ENCODE results near the gene DSC1.
A peak's percentile ranks its signal among the peaks of the same experiment; 100 is the strongest.

The DSC1 gene

DNA sequence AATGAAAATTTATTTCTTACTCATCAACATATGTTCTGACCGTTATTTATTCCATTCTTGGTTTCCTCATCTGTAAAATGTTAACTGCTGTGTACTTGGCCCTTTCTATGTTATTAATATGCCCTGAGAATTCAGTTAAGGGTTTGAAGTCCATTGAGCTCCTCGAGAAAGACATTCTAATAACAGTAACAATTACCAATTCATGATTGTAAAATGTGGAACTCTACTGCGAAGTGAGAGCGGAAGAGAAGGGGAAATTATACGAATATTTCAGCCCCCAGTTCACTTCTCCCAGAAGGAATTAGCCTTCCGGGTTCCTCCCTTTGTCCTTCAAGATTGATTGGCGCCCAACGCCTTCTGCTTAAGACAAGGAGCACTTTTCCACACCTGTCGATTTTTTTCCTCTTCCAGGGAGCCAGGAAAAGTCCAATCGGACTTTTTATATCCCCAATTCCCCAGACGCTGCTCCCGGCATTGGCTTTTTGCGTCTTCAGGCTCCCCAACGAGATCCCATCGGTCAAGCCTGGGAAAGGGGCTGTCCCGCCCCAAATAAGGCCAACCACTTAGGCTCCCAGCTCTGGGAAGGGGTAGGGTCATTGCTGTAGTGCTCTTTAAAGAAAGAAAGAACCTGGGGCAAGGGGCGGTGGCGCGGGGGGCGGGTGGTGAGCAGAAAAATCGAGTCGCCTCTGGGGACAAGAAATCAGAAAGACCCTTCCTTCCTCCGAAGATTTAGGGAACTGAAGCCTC lies 62.0 kb downstream of the DSC1 start:
- peak overlapping the region; percentile 99 for H3K27ac ChIP-seq
- H3K4me1 ChIP-seq = peaks cover 17% of the 10 kb centered on the region
- H2AFZ ChIP-seq = peak overlapping the region; percentile 97
- no peaks in the 10 kb centered on the region for H3K36me3 ChIP-seq (ENCODE audit: control insufficient read depth, insufficient read depth, low read length)
- H3K27me3 ChIP-seq (ENCODE audit: control insufficient read depth, insufficient read depth, low read length) = no peaks in the 10 kb centered on the region
- TF ChIP-seq, protein P1, sequence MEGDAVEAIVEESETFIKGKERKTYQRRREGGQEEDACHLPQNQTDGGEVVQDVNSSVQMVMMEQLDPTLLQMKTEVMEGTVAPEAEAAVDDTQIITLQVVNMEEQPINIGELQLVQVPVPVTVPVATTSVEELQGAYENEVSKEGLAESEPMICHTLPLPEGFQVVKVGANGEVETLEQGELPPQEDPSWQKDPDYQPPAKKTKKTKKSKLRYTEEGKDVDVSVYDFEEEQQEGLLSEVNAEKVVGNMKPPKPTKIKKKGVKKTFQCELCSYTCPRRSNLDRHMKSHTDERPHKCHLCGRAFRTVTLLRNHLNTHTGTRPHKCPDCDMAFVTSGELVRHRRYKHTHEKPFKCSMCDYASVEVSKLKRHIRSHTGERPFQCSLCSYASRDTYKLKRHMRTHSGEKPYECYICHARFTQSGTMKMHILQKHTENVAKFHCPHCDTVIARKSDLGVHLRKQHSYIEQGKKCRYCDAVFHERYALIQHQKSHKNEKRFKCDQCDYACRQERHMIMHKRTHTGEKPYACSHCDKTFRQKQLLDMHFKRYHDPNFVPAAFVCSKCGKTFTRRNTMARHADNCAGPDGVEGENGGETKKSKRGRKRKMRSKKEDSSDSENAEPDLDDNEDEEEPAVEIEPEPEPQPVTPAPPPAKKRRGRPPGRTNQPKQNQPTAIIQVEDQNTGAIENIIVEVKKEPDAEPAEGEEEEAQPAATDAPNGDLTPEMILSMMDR (IDR thresholded peaks at IDR 0.05) = no peak
- peak overlapping the region; percentile 93 for H3K4me3 ChIP-seq (ENCODE audit: low read depth, low read length)
- no peaks in the 10 kb centered on the region for H3K9me3 ChIP-seq (ENCODE audit: control insufficient read depth, low read length)
- peak overlapping the region; percentile 100 for H3K9ac ChIP-seq
- H3K4me2 ChIP-seq (ENCODE audit: low read length) = peak overlapping the region; percentile 94
- H3K79me2 ChIP-seq = peaks cover 28% of the 10 kb centered on the region

DNA sequence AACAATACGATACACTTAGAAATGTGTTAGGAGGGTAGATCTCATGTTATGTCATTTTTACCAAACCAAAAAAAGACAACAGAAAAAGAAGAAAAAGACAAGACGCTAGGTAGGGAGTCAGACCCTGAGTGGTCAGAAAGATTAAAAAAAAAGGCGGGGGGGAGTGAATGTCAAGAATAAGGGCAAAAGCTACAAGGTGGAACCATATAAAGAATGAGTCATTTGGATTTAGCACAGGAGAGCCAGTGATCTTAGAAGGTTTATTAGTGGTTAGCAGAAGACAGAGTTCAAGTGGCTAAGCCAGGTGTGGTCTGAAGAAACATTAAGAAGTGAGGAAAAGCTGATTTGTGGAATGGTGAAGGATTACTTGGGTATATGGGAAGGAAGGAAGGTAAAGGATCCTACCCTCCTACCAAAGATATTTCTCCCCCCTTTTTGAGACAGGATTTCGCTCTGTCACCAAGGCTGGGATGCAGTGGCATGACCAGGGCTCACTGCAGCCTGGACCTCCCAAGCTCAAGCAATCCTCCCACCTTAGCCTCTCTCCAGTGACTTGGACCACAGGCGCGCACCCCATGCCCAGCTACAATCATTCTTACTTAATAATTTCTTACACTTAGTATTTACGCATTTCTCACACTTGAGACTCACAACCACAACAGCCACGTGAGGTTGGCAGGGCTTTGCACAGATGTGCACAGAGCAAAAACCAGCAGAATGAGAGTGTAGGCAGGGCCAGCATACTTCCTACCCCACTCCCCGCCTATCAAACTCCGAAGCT lies 63.0 kb downstream of the DSC1 start:
- peak overlapping the region; percentile 99 for H3K27ac ChIP-seq

DNA sequence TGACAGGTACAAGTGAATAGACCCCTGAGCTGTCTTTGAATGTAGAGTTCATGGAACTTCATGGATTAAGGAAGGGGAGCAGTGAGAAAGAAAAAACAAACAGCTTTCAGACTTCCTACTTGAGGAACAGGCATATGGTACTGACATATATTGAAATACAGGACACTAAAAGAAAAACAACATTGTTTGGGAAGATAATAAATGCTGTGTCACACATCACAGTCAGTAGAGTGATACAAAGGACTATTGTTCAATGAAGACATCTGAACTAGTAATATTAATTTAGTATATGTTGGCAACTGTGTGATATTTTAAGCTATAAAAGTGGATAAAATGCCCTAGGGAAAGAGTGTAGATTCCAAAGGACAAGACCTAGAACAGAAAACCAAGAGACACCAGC lies 63.8 kb downstream of the DSC1 start:
- no peak overlapping the region for H3K4me2 ChIP-seq (ENCODE audit: low read length)
- no peak overlapping the region for H2AFZ ChIP-seq
- no peak overlapping the region for H3K9ac ChIP-seq
- H3K27ac ChIP-seq = no peak overlapping the region
- H3K9me3 ChIP-seq (ENCODE audit: control insufficient read depth, low read length) = no peaks in the 10 kb centered on the region
- peaks cover 20% of the 10 kb centered on the region for H3K4me1 ChIP-seq
- no peaks in the 10 kb centered on the region for H3K27me3 ChIP-seq (ENCODE audit: control insufficient read depth, insufficient read depth, low read length)
- TF ChIP-seq, protein P1 (IDR thresholded peaks at IDR 0.05) = no peak
- no peaks in the 10 kb centered on the region for H3K36me3 ChIP-seq (ENCODE audit: control insufficient read depth, insufficient read depth, low read length)
- peaks cover 38% of the 10 kb centered on the region for H3K79me2 ChIP-seq
- no peak overlapping the region for H3K4me3 ChIP-seq (ENCODE audit: low read depth, low read length)

More for the DNA sequence above, 63.0 kb downstream of the DSC1 start:
- H3K79me2 ChIP-seq = peaks cover 38% of the 10 kb centered on the region
- no peaks in the 10 kb centered on the region for H3K27me3 ChIP-seq (ENCODE audit: control insufficient read depth, insufficient read depth, low read length)
- H3K9ac ChIP-seq = no peak overlapping the region
- peaks cover 20% of the 10 kb centered on the region for H3K4me1 ChIP-seq
- TF ChIP-seq, protein P1 (IDR thresholded peaks at IDR 0.05) = no peak
- peak overlapping the region; percentile 93 for H3K4me3 ChIP-seq (ENCODE audit: low read depth, low read length)
- H2AFZ ChIP-seq = no peak overlapping the region
- H3K9me3 ChIP-seq (ENCODE audit: control insufficient read depth, low read length) = no peaks in the 10 kb centered on the region
- no peaks in the 10 kb centered on the region for H3K36me3 ChIP-seq (ENCODE audit: control insufficient read depth, insufficient read depth, low read length)
- peak overlapping the region; percentile 94 for H3K4me2 ChIP-seq (ENCODE audit: low read length)

DNA sequence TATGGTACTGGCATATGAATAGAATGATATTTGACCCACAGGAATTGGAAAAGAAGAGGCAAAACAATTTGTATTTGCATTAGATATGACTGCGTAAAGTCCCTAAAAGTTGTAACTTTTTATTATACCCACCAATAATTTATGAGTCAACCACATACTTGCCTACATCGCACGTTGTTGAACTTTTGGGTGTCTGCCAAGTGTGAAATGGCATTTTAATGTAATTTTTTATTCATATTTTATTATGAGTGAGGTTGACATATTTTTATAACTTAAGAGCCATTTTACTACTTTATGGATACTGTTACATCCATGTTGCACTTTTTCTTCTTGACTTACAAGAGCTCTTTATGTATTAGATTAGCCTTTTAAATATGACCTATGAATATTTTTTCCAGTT lies 65.0 kb downstream of the DSC1 start:
- H3K4me1 ChIP-seq = peaks cover 14% of the 10 kb centered on the region
- H3K79me2 ChIP-seq = peaks cover 42% of the 10 kb centered on the region
- TF ChIP-seq, protein P1 (IDR thresholded peaks at IDR 0.05) = no peak
- H2AFZ ChIP-seq = no peak overlapping the region
- H3K27me3 ChIP-seq (ENCODE audit: control insufficient read depth, insufficient read depth, low read length) = no peaks in the 10 kb centered on the region
- no peak overlapping the region for H3K4me3 ChIP-seq (ENCODE audit: low read depth, low read length)
- H3K9me3 ChIP-seq (ENCODE audit: control insufficient read depth, low read length) = no peaks in the 10 kb centered on the region
- no peak overlapping the region for H3K9ac ChIP-seq
- H3K36me3 ChIP-seq (ENCODE audit: control insufficient read depth, insufficient read depth, low read length) = no peaks in the 10 kb centered on the region
- no peak overlapping the region for H3K27ac ChIP-seq
- H3K4me2 ChIP-seq (ENCODE audit: low read length) = no peak overlapping the region
